ENCODE results near the gene PACSIN2. TPM values are rescaled to one million over a fixed set of nuclear protein-coding genes. Genes with fewer than 3 reads are reported as not detected.

The PACSIN2 gene
- total RNA-seq, 5 donors from 2014 or later (not counting 1 experiment from before 2014, with no cell fraction given) = 25.9 to 49.0 (median 40.4) TPM

DNA sequence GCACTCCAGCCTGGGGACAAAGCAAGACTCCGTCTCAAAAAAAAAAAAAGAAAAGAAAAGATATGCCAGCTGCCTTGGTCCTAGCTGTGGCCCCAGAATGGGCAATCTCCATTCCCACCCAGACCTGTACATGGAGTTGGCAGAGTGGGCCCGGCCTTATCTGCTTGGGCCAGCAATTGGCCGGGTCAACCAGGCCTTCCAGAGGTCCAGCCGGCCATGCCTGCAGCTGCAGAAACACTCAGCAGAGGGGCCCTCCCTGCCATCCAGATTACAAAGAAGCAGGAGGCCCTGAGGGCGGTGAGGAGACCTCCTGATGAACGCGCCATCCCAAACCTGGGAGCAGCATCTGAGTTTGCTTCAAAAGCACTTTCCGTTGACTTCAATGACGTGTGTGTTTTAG is 131.0 kb downstream of the PACSIN2 start:
- ChIA-PET CTCF (no interaction called here), POLR2A (no interaction called here)
- H3K4me1 Mint-ChIP-seq = peaks cover 0 to 9% (median 5%) of the 10 kb centered on the region in 3 donors
- Histone ChIP-seq H3K9me3 (no peaks in the 10 kb centered on the region), H3K4me3 (ENCODE audit: control insufficient read depth in 1 of 2, extremely low read depth in 1 of 2, low read length in 1 of 2) (no peak overlapping the region), H3K36me3 (ENCODE audit: control insufficient read depth in 2 of 2, extremely low read depth in 1 of 2, insufficient read depth in 1 of 2, low read length in 1 of 2) (peaks cover 36 to 85% of the 10 kb centered on the region in 2 donors), H3K27ac (ENCODE audit: low read length) (no peak overlapping the region), H3K27me3 (replicated peaks in 1 of 2; ENCODE audit: control insufficient read depth in 2 of 2, extremely low read depth in 1 of 2, insufficient read depth in 2 of 2, low read length in 1 of 2) (no peaks in the 10 kb centered on the region), H3K4me1 (ENCODE audit: control insufficient read depth in 1 of 2, extremely low read depth in 1 of 2, insufficient read depth in 2 of 2, low read length in 2 of 2) (peaks cover 0 to 11% of the 10 kb centered on the region in 2 experiments)
- H3K27me3 Mint-ChIP-seq = no peaks in the 10 kb centered on the region
- H3K9me3 Mint-ChIP-seq = no peaks in the 10 kb centered on the region
- no peak overlapping the region for H3K27ac Mint-ChIP-seq
- peaks cover 36% of the 10 kb centered on the region for H3K36me3 Mint-ChIP-seq
- WGBS (ENCODE audit: insufficient coverage) = 91% methylated on average over 8 of the region's 9 CpGs
- DNase-seq (no peak), ATAC-seq (replicated peaks in 1 of 4) (no peak)
- no peak overlapping the region for H3K4me3 Mint-ChIP-seq

DNA sequence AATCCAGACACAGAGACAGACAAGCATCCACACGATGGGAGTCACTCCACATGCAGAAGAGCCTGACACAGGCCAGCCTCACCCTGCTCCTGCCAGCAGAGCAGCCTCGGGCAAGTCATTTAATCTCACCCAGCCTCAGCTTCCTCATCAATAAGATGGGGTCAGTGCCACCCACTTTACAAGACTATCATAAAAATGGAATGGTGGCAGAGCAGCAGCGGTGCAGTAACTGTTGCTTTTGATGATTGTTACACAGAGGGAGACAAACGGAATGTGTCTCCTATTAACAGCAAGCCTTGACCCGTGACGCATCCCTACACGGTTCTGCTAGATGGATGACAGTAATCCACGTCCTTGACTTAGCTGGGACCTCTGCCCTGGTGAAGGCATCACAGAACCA is 131.8 kb downstream of the PACSIN2 start:
- Histone ChIP-seq H3K27me3 (replicated peaks in 1 of 2; ENCODE audit: control insufficient read depth in 2 of 2, extremely low read depth in 1 of 2, insufficient read depth in 2 of 2, low read length in 1 of 2) (no peaks in the 10 kb centered on the region), H3K4me3 (ENCODE audit: control insufficient read depth in 1 of 2, extremely low read depth in 1 of 2, low read length in 1 of 2) (no peak overlapping the region), H3K9me3 (no peaks in the 10 kb centered on the region), H3K4me1 (ENCODE audit: control insufficient read depth in 1 of 2, extremely low read depth in 1 of 2, insufficient read depth in 2 of 2, low read length in 2 of 2) (peaks cover 0 to 3% of the 10 kb centered on the region in 2 experiments), H3K36me3 (ENCODE audit: control insufficient read depth in 2 of 2, extremely low read depth in 1 of 2, insufficient read depth in 1 of 2, low read length in 1 of 2) (peaks cover 39 to 86% of the 10 kb centered on the region in 2 donors), H3K27ac (ENCODE audit: low read length) (no peak overlapping the region)
- Mint-ChIP-seq H3K27me3 (no peaks in the 10 kb centered on the region), H3K27ac (no peak overlapping the region), H3K9me3 (no peaks in the 10 kb centered on the region), H3K4me1 (peaks cover 0 to 3% (median 2%) of the 10 kb centered on the region in 3 donors), H3K36me3 (peaks cover 34% of the 10 kb centered on the region), H3K4me3 (no peak overlapping the region)
- DNase-seq (no peak), ATAC-seq (replicated peaks in 1 of 4) (no peak)
- CTCF ChIA-PET = no interaction called here
- POLR2A ChIA-PET = no interaction called here
- WGBS (ENCODE audit: insufficient coverage) = 97% methylated on average over 6 of the region's 8 CpGs

DNA sequence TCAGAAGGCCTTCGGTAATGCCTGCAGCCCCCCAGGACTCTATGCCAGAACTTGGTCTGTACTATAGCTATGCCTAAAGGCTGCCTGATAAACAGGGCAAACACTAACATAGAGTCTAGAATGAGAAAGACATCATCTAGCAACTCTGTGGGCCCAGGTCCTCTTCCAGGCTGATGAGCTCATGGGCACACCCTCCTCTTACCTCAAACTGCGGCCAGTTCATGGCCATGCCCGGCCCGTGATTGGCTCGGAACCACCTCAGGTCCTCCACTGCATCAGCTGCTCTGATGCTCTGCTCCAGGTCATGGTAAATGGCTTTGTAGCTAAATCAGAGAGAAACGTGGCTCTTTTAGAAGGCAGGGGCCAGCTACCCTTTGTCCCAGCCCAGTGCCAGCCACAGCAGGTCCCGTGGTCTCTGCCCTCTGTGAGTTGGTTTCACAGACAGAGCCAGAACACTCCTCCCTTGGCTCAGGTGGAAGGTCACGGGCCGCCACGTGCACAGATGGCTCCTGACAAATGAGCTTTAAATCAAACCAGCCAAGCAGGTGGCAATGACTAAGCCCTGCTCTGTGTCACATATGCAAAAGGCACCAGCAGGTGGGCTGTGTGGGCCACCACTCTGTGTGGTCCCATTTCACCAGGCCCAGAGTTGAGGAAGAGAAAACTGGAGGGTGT is 132.8 kb downstream of the PACSIN2 start:
- no peak for ATAC-seq (replicated peaks in 1 of 4)

DNA sequence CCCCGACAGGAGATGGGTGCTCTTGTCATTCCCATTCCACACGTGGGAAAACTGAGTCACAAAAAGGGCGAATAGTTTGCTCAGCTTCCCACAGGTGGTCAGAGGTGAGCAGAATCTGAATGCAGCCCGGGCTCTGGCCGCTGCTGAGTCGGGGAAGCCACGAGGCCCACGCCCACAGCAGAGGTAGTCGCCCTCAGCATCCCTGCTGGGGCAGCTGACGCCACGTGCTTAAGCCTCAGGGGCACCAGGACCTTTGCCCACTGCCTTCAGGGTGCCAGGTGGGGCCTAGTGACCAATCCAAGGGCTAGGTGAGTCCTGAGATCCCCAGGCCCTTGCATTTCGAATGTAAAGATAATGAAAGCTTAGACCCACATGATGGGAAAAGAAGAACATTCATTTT is 133.7 kb downstream of the PACSIN2 start:
- H3K4me3 Mint-ChIP-seq = no peak overlapping the region
- 91% methylated on average over 12 of the region's 12 CpGs for WGBS (ENCODE audit: insufficient coverage)
- Histone ChIP-seq H3K9me3 (no peaks in the 10 kb centered on the region), H3K4me3 (ENCODE audit: control insufficient read depth in 1 of 2, extremely low read depth in 1 of 2, low read length in 1 of 2) (no peak overlapping the region), H3K27me3 (replicated peaks in 1 of 2; ENCODE audit: control insufficient read depth in 2 of 2, extremely low read depth in 1 of 2, insufficient read depth in 2 of 2, low read length in 1 of 2) (no peaks in the 10 kb centered on the region), H3K36me3 (ENCODE audit: control insufficient read depth in 2 of 2, extremely low read depth in 1 of 2, insufficient read depth in 1 of 2, low read length in 1 of 2) (peaks cover 40 to 89% of the 10 kb centered on the region in 2 donors), H3K4me1 (ENCODE audit: control insufficient read depth in 1 of 2, extremely low read depth in 1 of 2, insufficient read depth in 2 of 2, low read length in 2 of 2) (no peaks in the 10 kb centered on the region), H3K27ac (ENCODE audit: low read length) (no peak overlapping the region)
- ChIA-PET POLR2A (no interaction called here), CTCF (interaction anchor here in 1 of 2 donors (0.5 kb wide), 1 partner anchor 30 kb away, joined by 3 read pairs; no protein-coding TSS in a partner anchor)
- no peaks in the 10 kb centered on the region for H3K27me3 Mint-ChIP-seq
- H3K9me3 Mint-ChIP-seq = no peaks in the 10 kb centered on the region
- ATAC-seq (replicated peaks in 1 of 4) = no peak
- H3K36me3 Mint-ChIP-seq = peaks cover 39% of the 10 kb centered on the region
- no peak for DNase-seq
- no peak overlapping the region for H3K27ac Mint-ChIP-seq
- no peaks in the 10 kb centered on the region for H3K4me1 Mint-ChIP-seq

More for the DNA sequence above, 132.8 kb downstream of the PACSIN2 start:
- ChIA-PET POLR2A (no interaction called here), CTCF (no interaction called here)
- H3K27ac ChIP-seq (ENCODE audit: low read length) = no peak overlapping the region
- H3K27me3 ChIP-seq (replicated peaks in 1 of 2; ENCODE audit: control insufficient read depth in 2 of 2, extremely low read depth in 1 of 2, insufficient read depth in 2 of 2, low read length in 1 of 2) = no peaks in the 10 kb centered on the region
- Mint-ChIP-seq H3K9me3 (no peaks in the 10 kb centered on the region), H3K4me1 (no peaks in the 10 kb centered on the region), H3K36me3 (peaks cover 32% of the 10 kb centered on the region), H3K4me3 (no peak overlapping the region), H3K27me3 (no peaks in the 10 kb centered on the region), H3K27ac (no peak overlapping the region)
- H3K4me3 ChIP-seq (ENCODE audit: control insufficient read depth in 1 of 2, extremely low read depth in 1 of 2, low read length in 1 of 2) = no peak overlapping the region
- peaks cover 43 to 87% of the 10 kb centered on the region in 2 donors for H3K36me3 ChIP-seq (ENCODE audit: control insufficient read depth in 2 of 2, extremely low read depth in 1 of 2, insufficient read depth in 1 of 2, low read length in 1 of 2)
- no peak for DNase-seq
- WGBS (ENCODE audit: insufficient coverage) = 85% methylated on average over 6 of the region's 10 CpGs
- no peaks in the 10 kb centered on the region for H3K4me1 ChIP-seq (ENCODE audit: control insufficient read depth in 1 of 2, extremely low read depth in 1 of 2, insufficient read depth in 2 of 2, low read length in 2 of 2)
- H3K9me3 ChIP-seq = no peaks in the 10 kb centered on the region

DNA sequence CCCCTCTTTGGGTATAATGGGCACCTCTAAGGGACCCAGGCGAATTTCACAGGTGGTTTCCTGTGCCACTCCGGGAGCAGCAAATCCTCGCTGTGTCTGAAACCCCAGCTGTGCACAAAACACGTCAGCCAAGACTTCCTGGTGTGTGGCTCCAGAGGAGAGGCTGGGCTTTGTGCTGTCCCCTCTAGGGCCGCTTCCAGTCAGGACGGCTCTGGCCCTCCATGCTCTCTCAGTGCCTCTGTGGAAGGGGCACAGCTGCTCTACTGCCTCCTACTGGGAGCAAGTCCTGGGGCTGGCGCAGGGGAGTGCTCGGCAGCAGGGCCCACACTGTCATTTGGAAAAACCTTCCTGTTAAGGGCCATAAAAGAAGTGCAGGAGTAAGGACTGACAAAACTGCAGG is 134.1 kb downstream of the PACSIN2 start:
- H3K27ac Mint-ChIP-seq = no peak overlapping the region
- Histone ChIP-seq H3K27ac (ENCODE audit: low read length) (no peak overlapping the region), H3K4me1 (ENCODE audit: control insufficient read depth in 1 of 2, extremely low read depth in 1 of 2, insufficient read depth in 2 of 2, low read length in 2 of 2) (no peaks in the 10 kb centered on the region), H3K4me3 (ENCODE audit: control insufficient read depth in 1 of 2, extremely low read depth in 1 of 2, low read length in 1 of 2) (no peak overlapping the region), H3K36me3 (ENCODE audit: control insufficient read depth in 2 of 2, extremely low read depth in 1 of 2, insufficient read depth in 1 of 2, low read length in 1 of 2) (peaks cover 40 to 94% of the 10 kb centered on the region in 2 donors), H3K27me3 (replicated peaks in 1 of 2; ENCODE audit: control insufficient read depth in 2 of 2, extremely low read depth in 1 of 2, insufficient read depth in 2 of 2, low read length in 1 of 2) (no peaks in the 10 kb centered on the region), H3K9me3 (no peaks in the 10 kb centered on the region)
- no peaks in the 10 kb centered on the region for H3K4me1 Mint-ChIP-seq
- H3K36me3 Mint-ChIP-seq = peaks cover 44% of the 10 kb centered on the region
- no peak for ATAC-seq (replicated peaks in 1 of 4)
- H3K27me3 Mint-ChIP-seq = no peaks in the 10 kb centered on the region
- no peak overlapping the region for H3K4me3 Mint-ChIP-seq
- ChIA-PET CTCF (interaction anchor here in 1 of 2 donors (0.5 kb wide), 1 partner anchor 30 kb away, joined by 3 read pairs; no protein-coding TSS in a partner anchor), POLR2A (no interaction called here)
- 84% methylated on average over 7 of the region's 8 CpGs for WGBS (ENCODE audit: insufficient coverage)
- no peaks in the 10 kb centered on the region for H3K9me3 Mint-ChIP-seq
- DNase-seq = no peak

DNA sequence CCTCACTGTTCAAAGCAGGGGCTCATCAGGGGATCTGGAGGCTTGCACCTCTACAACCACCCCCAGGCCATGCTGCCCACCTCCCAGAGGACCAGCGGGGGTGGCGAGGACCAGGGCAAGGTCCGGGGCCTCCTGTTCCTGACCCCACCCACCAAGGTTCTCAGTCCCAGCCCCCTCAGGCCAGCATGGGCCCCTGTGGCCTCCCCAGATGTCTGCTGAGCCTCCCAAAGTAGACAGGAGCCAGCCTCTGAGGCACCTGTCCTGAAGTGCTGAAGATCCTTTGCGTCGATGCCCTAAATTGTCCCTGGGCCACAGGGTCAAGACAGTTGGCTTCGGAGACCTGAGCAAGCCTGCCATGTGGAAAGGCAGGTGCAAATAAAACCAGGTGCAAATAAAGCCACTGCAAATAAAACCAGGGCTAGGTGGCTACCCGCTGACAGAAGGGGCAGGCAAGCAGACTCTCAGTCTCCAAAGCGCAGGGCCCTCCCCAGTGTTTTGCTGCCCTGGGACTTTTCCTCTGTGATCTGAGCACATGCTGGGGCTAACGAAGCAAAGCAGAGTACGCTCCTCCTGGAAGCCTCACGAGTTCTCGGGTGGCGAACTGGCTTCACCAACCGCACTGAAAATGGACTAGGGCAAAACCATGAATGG is 135.5 kb downstream of the PACSIN2 start:
- no peak overlapping the region for H3K4me3 Mint-ChIP-seq
- CTCF ChIA-PET = no interaction called here

More for the DNA sequence above, 135.5 kb downstream of the PACSIN2 start:
- Histone ChIP-seq H3K4me1 (ENCODE audit: control insufficient read depth in 1 of 2, extremely low read depth in 1 of 2, insufficient read depth in 2 of 2, low read length in 2 of 2) (no peaks in the 10 kb centered on the region), H3K36me3 (ENCODE audit: control insufficient read depth in 2 of 2, extremely low read depth in 1 of 2, insufficient read depth in 1 of 2, low read length in 1 of 2) (peaks cover 36 to 93% of the 10 kb centered on the region in 2 donors), H3K27me3 (replicated peaks in 1 of 2; ENCODE audit: control insufficient read depth in 2 of 2, extremely low read depth in 1 of 2, insufficient read depth in 2 of 2, low read length in 1 of 2) (no peaks in the 10 kb centered on the region), H3K4me3 (ENCODE audit: control insufficient read depth in 1 of 2, extremely low read depth in 1 of 2, low read length in 1 of 2) (no peak overlapping the region), H3K27ac (ENCODE audit: low read length) (no peak overlapping the region), H3K9me3 (no peaks in the 10 kb centered on the region)
- POLR2A ChIA-PET = no interaction called here
- 98% methylated on average over 10 of the region's 14 CpGs for WGBS (ENCODE audit: insufficient coverage)
- DNase-seq = no peak
- ATAC-seq (replicated peaks in 1 of 4) = no peak
- no peaks in the 10 kb centered on the region for H3K9me3 Mint-ChIP-seq
- peaks cover 50% of the 10 kb centered on the region for H3K36me3 Mint-ChIP-seq
- no peak overlapping the region for H3K27ac Mint-ChIP-seq
- no peaks in the 10 kb centered on the region for H3K27me3 Mint-ChIP-seq
- no peaks in the 10 kb centered on the region for H3K4me1 Mint-ChIP-seq

All from T-cell (primary cell).